Gastroesophageal sphincter (tissue), 4 donors: ENCODE measurements around the gene PABPN1. TPM values are rescaled to one million over a fixed set of nuclear protein-coding genes. Genes with fewer than 3 reads are reported as not detected.
A peak's percentile ranks its signal among the peaks of the same experiment; 100 is the strongest.

ENCODE experiments used
- ATAC-seq: fragments of 150-250 bp; one replicate; pipeline ENCODE4 v1.9.1; 2016; ENCODE audit warnings: mild to moderate bottlenecking, moderate library complexity
- H3K27ac ChIP-seq, 4 donors: fragments of 200-600 bp; sonication (generic) in 3 of 4; 1 replicate in 3 of 4; 2 replicates in 1 of 4; pipeline ENCODE4 v1.5.1; 2016 to 2019
- H3K27me3 ChIP-seq: fragments of 200-600 bp; sonication (generic); one replicate; pipeline ENCODE4 v1.5.1; 2019
- H3K36me3 ChIP-seq, 2 donors: fragments of 200-600 bp; sonication (generic); one replicate each; pipeline ENCODE4 v1.5.1; 2019; ENCODE audit warnings: control low read depth in 1 of 2
- H3K4me1 ChIP-seq, 3 donors: fragments of 200-600 bp; sonication (generic); 1 replicate in 2 of 3; 2 replicates in 1 of 3; pipeline ENCODE4 v1.5.1; 2016 to 2019; ENCODE audit warnings: control low read depth in 2 of 3
- H3K4me3 ChIP-seq, 2 donors: fragments of 200-600 bp; sonication (generic); one replicate each; pipeline ENCODE4 v1.5.1; 2019; ENCODE audit warnings: mild to moderate bottlenecking in 1 of 2, moderate library complexity in 1 of 2
- H3K9me3 ChIP-seq, 3 donors: fragments of 200-600 bp; sonication (generic); one replicate each; pipeline ENCODE4 v1.5.1; 2017 to 2019; ENCODE audit warnings: control low read depth in 2 of 3
- CTCF ChIP-seq, 4 experiments: fragments of 200-600 bp in 2 of 4; fragments of 450-650 bp in 2 of 4; sonication (generic) in 1 of 4; IDR thresholded peaks; one replicate each; pipeline ENCODE4 v1.5.1; 2017 to 2019; ENCODE audit warnings: antibody characterized with exemption in 4 of 4, mild to moderate bottlenecking in 2 of 4, moderate library complexity in 2 of 4
- EP300 ChIP-seq: sonication (generic); formaldehyde crosslinking; IDR thresholded peaks from one replicate; pipeline ENCODE4 v1.6.1; 2017; ENCODE audit warnings: antibody characterized with exemption, mild to moderate bottlenecking
- POLR2A ChIP-seq, 2 donors: fragments of 450-650 bp; IDR thresholded peaks; one replicate each; pipeline ENCODE4 v1.6.1; 2017; ENCODE audit warnings: antibody characterized with exemption in 2 of 2, mild to moderate bottlenecking in 2 of 2, moderate library complexity in 1 of 2
- POLR2AphosphoS5 ChIP-seq: sonication (generic); formaldehyde crosslinking; IDR thresholded peaks from one replicate; pipeline ENCODE4 v1.6.1; 2017; ENCODE audit warnings: antibody characterized with exemption
- WGBS, 2 donors: methylation state at CpG; one replicate each; pipeline ENCODE4 v1.1.5; 2018; ENCODE audit warnings: low coverage in 1 of 2; 5-methylcytosine and 5-hydroxymethylcytosine counted together
- total RNA-seq, 4 donors: library from RNA; depleted of rRNA; stranded (reverse); fragments of >200 nt; gene quantifications; one replicate each; pipeline ENCODE4 v1.1.0, GENCODE V29; 2016

Gene PABPN1
- total RNA-seq, 4 donors from 2014 or later: 56.3 to 59.8 (median 57.5) TPM

GRCh38 chr14:23319746-23320583, 1.3 kb upstream of the PABPN1 start:
- Histone ChIP-seq H3K9me3 (no peaks in the 10 kb centered on the region), H3K4me1 (peaks cover 4 to 31% (median 11%) of the 10 kb centered on the region in 3 donors), H3K4me3 (peak overlapping the region; percentile 25 to 98), H3K27ac (peak overlapping the region; percentile 84 to 98 (median 94)), H3K36me3 (peaks cover 4 to 29% of the 10 kb centered on the region in 2 donors), H3K27me3 (no peaks in the 10 kb centered on the region)
- TF ChIP-seq EP300 (no peak), CTCF (IDR thresholded peaks at IDR 0.05) (no peak), POLR2AphosphoS5 (no peak), POLR2A (IDR thresholded peaks at IDR 0.05) (no peak)
- WGBS, 2 donors: 83 to 85% methylated on average over 11 to 12 of the region's 17 CpGs
- no peak for ATAC-seq

GRCh38 chr14:23321572-23322547, 603 bp downstream of the PABPN1 start:
- 0 to 1% methylated on average over 14 to 24 of the region's 64 CpGs for WGBS, 2 donors
- peak; percentile 2 for ATAC-seq

GRCh38 chr14:23322568-23323517, 1.6 kb downstream of the PABPN1 start:
- no peak for ATAC-seq
- Histone ChIP-seq H3K4me3 (peak overlapping the region; percentile 90 to 98), H3K27ac (peak overlapping the region in 2 of 4 donors; percentile 8 to 99), H3K4me1 (peaks cover 4 to 35% (median 11%) of the 10 kb centered on the region in 3 donors), H3K27me3 (no peaks in the 10 kb centered on the region), H3K9me3 (no peaks in the 10 kb centered on the region), H3K36me3 (peaks cover 4 to 36% of the 10 kb centered on the region in 2 donors)
- 27 to 35% methylated on average over 8 to 10 of the region's 10 CpGs for WGBS, 2 donors
- TF ChIP-seq CTCF (IDR thresholded peaks at IDR 0.05) (no peak), POLR2A (IDR thresholded peaks at IDR 0.05) (no peak), EP300 (no peak)

More at GRCh38 chr14:23321572-23322547, 603 bp downstream of the PABPN1 start:
- Histone ChIP-seq H3K9me3 (no peaks in the 10 kb centered on the region), H3K36me3 (peaks cover 4 to 37% of the 10 kb centered on the region in 2 donors), H3K27me3 (no peaks in the 10 kb centered on the region), H3K4me1 (peaks cover 4 to 31% (median 11%) of the 10 kb centered on the region in 3 donors), H3K27ac (peak overlapping the region; percentile 91 to 99 (median 98)), H3K4me3 (peak overlapping the region; percentile 90 to 98)
- TF ChIP-seq CTCF (IDR thresholded peaks at IDR 0.05): peak in 1 of 4 experiments; percentile 21
- TF ChIP-seq POLR2AphosphoS5: no peak

DNA sequence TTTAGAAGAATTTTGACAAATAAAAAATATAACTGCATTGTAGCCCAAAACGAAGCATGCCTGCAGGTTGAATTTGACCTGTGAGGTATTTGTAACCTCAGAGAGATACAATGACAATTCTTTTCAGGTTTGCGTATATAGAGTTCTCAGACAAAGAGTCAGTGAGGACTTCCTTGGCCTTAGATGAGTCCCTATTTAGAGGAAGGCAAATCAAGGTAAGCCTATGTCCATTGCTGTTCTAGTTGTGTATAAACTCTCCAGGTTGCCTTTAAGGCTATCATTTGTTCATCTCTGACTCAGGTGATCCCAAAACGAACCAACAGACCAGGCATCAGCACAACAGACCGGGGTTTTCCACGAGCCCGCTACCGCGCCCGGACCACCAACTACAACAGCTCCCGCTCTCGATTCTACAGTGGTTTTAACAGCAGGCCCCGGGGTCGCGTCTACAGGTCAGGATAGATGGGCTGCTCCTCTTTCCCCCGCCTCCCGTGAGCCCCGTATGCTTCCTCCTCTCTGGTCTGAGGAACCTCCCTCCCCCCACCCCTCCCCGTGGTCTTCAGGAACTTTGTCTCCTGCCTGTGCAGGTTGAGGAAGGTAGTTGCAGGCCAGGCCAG, 2.7 kb downstream of the PABPN1 start:
- Histone ChIP-seq H3K27ac (no peak overlapping the region), H3K4me1 (peaks cover 4 to 36% (median 11%) of the 10 kb centered on the region in 3 donors), H3K36me3 (peaks cover 4 to 36% of the 10 kb centered on the region in 2 donors), H3K27me3 (no peaks in the 10 kb centered on the region), H3K9me3 (no peaks in the 10 kb centered on the region), H3K4me3 (no peak overlapping the region)
- TF ChIP-seq POLR2A (IDR thresholded peaks at IDR 0.05): no peak
- TF ChIP-seq EP300: no peak
- no peak for TF ChIP-seq CTCF (IDR thresholded peaks at IDR 0.05)
- TF ChIP-seq POLR2AphosphoS5: no peak
- ATAC-seq: no peak
- 85 to 93% methylated on average over 2 to 9 of the region's 18 CpGs for WGBS, 2 donors
